K562 (cell line): ENCODE results near the gene NRSN2. TPM values are rescaled to one million over a fixed set of nuclear protein-coding genes. Genes with fewer than 3 reads are reported as not detected.

Source experiments
- BRD9 ChIP-seq: fragments of 450-650 bp; IDR thresholded peaks from 2 replicates; pipeline ENCODE4 v1.6.1; 2018; ENCODE audit warnings: low read depth; ENCODE audit not compliant: partially characterized antibody
- BRF2 ChIP-seq: IDR thresholded peaks from 3 replicates; pipeline ENCODE4 v1.6.1; 2011; ENCODE audit warnings: borderline replicate concordance, mild to moderate bottlenecking; ENCODE audit not compliant: insufficient read length, insufficient read depth
- CBFA2T2 ChIP-seq: fragments of 450-650 bp; conservative IDR thresholded peaks from 2 replicates; pipeline ENCODE4 v1.6.1; 2017; ENCODE audit warnings: mild to moderate bottlenecking
- CREB1 ChIP-seq, 2 experiments: sonication (generic) in 1 of 2; formaldehyde crosslinking in 1 of 2; IDR thresholded peaks; 2 replicates each; pipeline versions ENCODE4 v1.6.1 to v1.8.0; 2012 to 2022; ENCODE audit warnings: inconsistent platforms in 1 of 2, mild to moderate bottlenecking in 1 of 2, missing genetic modification reagents in 1 of 2, moderate library complexity in 1 of 2
- ERF ChIP-seq: fragments of 450-650 bp; formaldehyde crosslinking; IDR thresholded peaks from 2 replicates; pipeline ENCODE4 v1.4.0; 2020; ENCODE audit warnings: mild to moderate bottlenecking, mixed read lengths
- GATAD2A ChIP-seq: fragments of 450-650 bp; IDR thresholded peaks from 2 replicates; pipeline ENCODE4 v1.6.1; 2017
- GTF3C2 ChIP-seq: IDR thresholded peaks from 3 replicates; pipeline ENCODE4 v1.6.1; 2011; ENCODE audit warnings: borderline replicate concordance, mild to moderate bottlenecking, moderate library complexity; ENCODE audit not compliant: insufficient read length; ENCODE audit errors: extremely low read depth
- HMG20A ChIP-seq: fragments of 450-650 bp; formaldehyde crosslinking; conservative IDR thresholded peaks from 2 replicates; pipeline ENCODE4 v1.4.0; 2020; ENCODE audit warnings: mild to moderate bottlenecking, mixed read lengths
- MCM2 ChIP-seq: fragments of 450-650 bp; IDR thresholded peaks from 2 replicates; pipeline ENCODE4 v1.6.1; 2017; ENCODE audit warnings: low read depth, mild to moderate bottlenecking
- MECOM ChIP-seq: fragments of 250-450 bp; sonication (Bioruptor Pico); IDR thresholded peaks from 2 replicates; pipeline ENCODE4 v1.8.0; 2022; ENCODE audit warnings: inconsistent platforms
- NFE2 ChIP-seq: IDR thresholded peaks from 2 replicates; pipeline ENCODE4 v1.6.1; 2014; ENCODE audit warnings: antibody characterized with exemption, low read depth
- NFE2L1 ChIP-seq: fragments of 450-650 bp; IDR thresholded peaks from 2 replicates; pipeline ENCODE4 v1.6.1; 2016; ENCODE audit warnings: missing genetic modification characterization, low read depth, mild to moderate bottlenecking, missing compliant biosample characterization, moderate library complexity, borderline replicate concordance
- NR2F6 ChIP-seq: fragments of 450-650 bp; formaldehyde crosslinking; IDR thresholded peaks from 2 replicates; pipeline ENCODE4 v1.4.0; 2020; ENCODE audit warnings: mild to moderate bottlenecking
- PKNOX1 ChIP-seq: fragments of 450-650 bp; IDR thresholded peaks from 2 replicates; pipeline ENCODE4 v1.6.1; 2016
- RFX7 ChIP-seq: fragments of 250-450 bp; sonication (Bioruptor Pico); IDR thresholded peaks from 2 replicates; pipeline ENCODE4 v1.5.1; 2021; ENCODE audit warnings: mild to moderate bottlenecking
- SMARCB1 ChIP-seq: IDR thresholded peaks from 2 replicates; pipeline ENCODE4 v1.6.1; 2011; ENCODE audit warnings: improper control_type of control experiment, low read depth; ENCODE audit not compliant: insufficient read length
- SRSF3 ChIP-seq: fragments of 200-400 bp; formaldehyde crosslinking; IDR thresholded peaks from 2 replicates; pipeline ENCODE4 v1.6.1; 2016; ENCODE audit warnings: mild to moderate bottlenecking, low read length, moderate library complexity; ENCODE audit not compliant: insufficient read depth
- SRSF7 ChIP-seq: fragments of 200-400 bp; formaldehyde crosslinking; optimal IDR thresholded peaks from 2 replicates; pipeline ENCODE3; 2017; ENCODE audit warnings: mild to moderate bottlenecking, low read depth, low read length
- TFE3 ChIP-seq: fragments of 450-650 bp; formaldehyde crosslinking; IDR thresholded peaks from 2 replicates; pipeline ENCODE4 v1.4.0; 2020; ENCODE audit warnings: mild to moderate bottlenecking, mixed read lengths
- XRCC5 ChIP-seq: fragments of 200-400 bp; formaldehyde crosslinking; IDR thresholded peaks from 2 replicates; pipeline ENCODE4 v1.6.1; 2017; ENCODE audit warnings: low read depth, mild to moderate bottlenecking, low read length
- ZNF699 ChIP-seq: fragments of 250-450 bp; sonication (Bioruptor Pico); IDR thresholded peaks from 2 replicates; pipeline ENCODE4 v1.8.0; 2021; ENCODE audit warnings: mild to moderate bottlenecking, moderate library complexity; ENCODE audit not compliant: insufficient replicate concordance
- polyA plus RNA-seq, 8 experiments: library from polyadenylated mRNA; depleted of rRNA in 4 of 8; stranded (reverse) in 5 of 8; unstranded in 3 of 8; fragments of >200 nt; fragmentation: Nextera tagmentation in 2 of 8; fragmentation: Illumina TruSeq in 1 of 8; extraction: Ambion mirVana in 2 of 8; extraction: Trizol in 1 of 8; gene quantifications; 2 replicates each; pipeline versions ENCODE4 v1.2.1 to v1.2.3, GENCODE V29; 2011 to 2014; ENCODE audit warnings: inconsistent platforms in 1 of 8, missing spikeins in 1 of 8
- total RNA-seq, 7 experiments: library from RNA; depleted of rRNA in 6 of 7; stranded (reverse); fragments of >200 nt in 6 of 7; fragmentation: Illumina TruSeq in 2 of 7; extraction: Trizol in 2 of 7; gene quantifications; 2 replicates each; pipeline versions ENCODE4 v1.2.1 to v1.2.3, GENCODE V29; 2011 to 2021; ENCODE audit warnings: low replicate concordance in 1 of 7

Gene NRSN2
- total and polyA plus RNA-seq, 9 of the 15 experiments (the other 6 are each of a cell fraction or from before 2014, with no cell fraction given) = 7.5 to 29.7 (median 11.1) TPM

- TF ChIP-seq GTF3C2 = no peak
- no peak for TF ChIP-seq ZNF699 (CRISPR knock-in tag)
- no peak for TF ChIP-seq HMG20A (CRISPR knock-in tag)
- no peak for TF ChIP-seq SMARCB1
- TF ChIP-seq MECOM (CRISPR knock-in tag) = peak; percentile 86
- no peak for TF ChIP-seq CREB1 (IDR thresholded peaks at IDR 0.05)
- TF ChIP-seq CREB1 (CRISPR knock-in tag; IDR thresholded peaks at IDR 0.05) = no peak
- TF ChIP-seq NFE2 = no peak
- TF ChIP-seq MCM2 = no peak
- 0 out of 2 replicates have a peak, but pooled peaks have one; percentile 75 for TF ChIP-seq ERF (CRISPR knock-in tag)
- TF ChIP-seq SRSF3 = no peak
- TF ChIP-seq SRSF7 = no peak
- peak; percentile 67 for TF ChIP-seq PKNOX1
- no peak for TF ChIP-seq CBFA2T2
- 0 out of 2 replicates have a peak, but pooled peaks have one; percentile 14 for TF ChIP-seq TFE3 (CRISPR knock-in tag)
- TF ChIP-seq BRF2 = no peak
- TF ChIP-seq RFX7 (CRISPR knock-in tag) = no peak
- no peak for TF ChIP-seq NR2F6 (CRISPR knock-in tag)
- no peak for TF ChIP-seq GATAD2A
- no peak for TF ChIP-seq XRCC5
- no peak for TF ChIP-seq NFE2L1 (tag)
- TF ChIP-seq BRD9 = peak; percentile 56
Measured at GRCh38 chr20:362271-363254, 15.7 kb downstream of the NRSN2 start (continued).
